C4-2B (cell line): ENCODE results near the gene LRP1B.

Source experiments
- ZFX ChIP-seq: fragments of 450-650 bp; IDR thresholded peaks from 2 replicates; pipeline ENCODE4 v1.6.1; 2017
- TF ChIP-seq, protein P1 (sequence below): fragments of 450-650 bp; conservative IDR thresholded peaks from 2 replicates; pipeline ENCODE4 v1.5.1; 2017; ENCODE audit warnings: mild to moderate bottlenecking

DNA sequence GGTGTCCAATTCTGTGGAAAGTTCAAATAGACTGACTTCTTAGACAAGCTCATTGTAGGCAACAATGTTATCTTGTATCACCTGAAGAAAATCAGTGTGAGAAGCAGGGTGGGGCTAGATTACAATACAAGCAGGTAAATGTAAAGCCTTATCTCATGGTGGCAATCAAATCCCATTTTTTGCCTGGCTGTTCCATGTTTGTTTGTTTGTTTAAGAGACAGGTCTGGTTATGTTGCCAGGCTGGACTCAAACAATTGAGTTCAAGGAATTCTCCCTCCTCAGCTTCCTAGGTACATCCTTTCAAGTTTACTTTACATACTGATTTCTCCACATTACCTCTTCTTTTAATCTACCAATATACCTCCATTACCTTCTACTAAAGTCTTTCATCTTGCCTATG lies 464.6 kb downstream of the LRP1B start:
- TF ChIP-seq, protein P1, sequence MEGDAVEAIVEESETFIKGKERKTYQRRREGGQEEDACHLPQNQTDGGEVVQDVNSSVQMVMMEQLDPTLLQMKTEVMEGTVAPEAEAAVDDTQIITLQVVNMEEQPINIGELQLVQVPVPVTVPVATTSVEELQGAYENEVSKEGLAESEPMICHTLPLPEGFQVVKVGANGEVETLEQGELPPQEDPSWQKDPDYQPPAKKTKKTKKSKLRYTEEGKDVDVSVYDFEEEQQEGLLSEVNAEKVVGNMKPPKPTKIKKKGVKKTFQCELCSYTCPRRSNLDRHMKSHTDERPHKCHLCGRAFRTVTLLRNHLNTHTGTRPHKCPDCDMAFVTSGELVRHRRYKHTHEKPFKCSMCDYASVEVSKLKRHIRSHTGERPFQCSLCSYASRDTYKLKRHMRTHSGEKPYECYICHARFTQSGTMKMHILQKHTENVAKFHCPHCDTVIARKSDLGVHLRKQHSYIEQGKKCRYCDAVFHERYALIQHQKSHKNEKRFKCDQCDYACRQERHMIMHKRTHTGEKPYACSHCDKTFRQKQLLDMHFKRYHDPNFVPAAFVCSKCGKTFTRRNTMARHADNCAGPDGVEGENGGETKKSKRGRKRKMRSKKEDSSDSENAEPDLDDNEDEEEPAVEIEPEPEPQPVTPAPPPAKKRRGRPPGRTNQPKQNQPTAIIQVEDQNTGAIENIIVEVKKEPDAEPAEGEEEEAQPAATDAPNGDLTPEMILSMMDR: no peak
- no peak for TF ChIP-seq ZFX
